ENCODE data around the gene GCG.

The GCG gene

DNA sequence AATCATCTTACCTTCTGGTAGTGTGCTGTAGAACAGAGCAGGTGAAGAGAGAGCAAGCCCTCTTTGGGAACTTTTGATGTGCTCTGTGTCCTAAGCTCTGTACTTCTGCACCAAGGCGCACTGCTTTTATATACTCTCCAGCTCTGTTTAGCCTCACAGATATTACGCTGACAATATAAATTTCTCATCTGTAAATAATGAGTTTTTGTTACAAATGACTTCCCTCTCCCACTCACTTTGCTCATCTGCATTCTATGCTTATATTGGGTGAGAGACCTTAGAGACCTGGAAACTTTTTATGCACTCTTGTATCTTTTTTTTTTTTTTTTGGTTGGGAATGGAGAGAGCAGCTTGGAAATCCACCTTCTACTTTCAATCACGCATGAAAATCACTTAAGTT, at the start of gene GCG:
Gene GCG, minus strand, starts transcription at position 101 of the 400 bp plus-strand sequence. CDS start 3,069 bp downstream, outside the sequence.
- H3K4me3 ChIP-seq (replicated peaks; ENCODE audit: low read depth, low read length) = no peak within 1 kb of the TSS
- TF ChIP-seq, protein P1, sequence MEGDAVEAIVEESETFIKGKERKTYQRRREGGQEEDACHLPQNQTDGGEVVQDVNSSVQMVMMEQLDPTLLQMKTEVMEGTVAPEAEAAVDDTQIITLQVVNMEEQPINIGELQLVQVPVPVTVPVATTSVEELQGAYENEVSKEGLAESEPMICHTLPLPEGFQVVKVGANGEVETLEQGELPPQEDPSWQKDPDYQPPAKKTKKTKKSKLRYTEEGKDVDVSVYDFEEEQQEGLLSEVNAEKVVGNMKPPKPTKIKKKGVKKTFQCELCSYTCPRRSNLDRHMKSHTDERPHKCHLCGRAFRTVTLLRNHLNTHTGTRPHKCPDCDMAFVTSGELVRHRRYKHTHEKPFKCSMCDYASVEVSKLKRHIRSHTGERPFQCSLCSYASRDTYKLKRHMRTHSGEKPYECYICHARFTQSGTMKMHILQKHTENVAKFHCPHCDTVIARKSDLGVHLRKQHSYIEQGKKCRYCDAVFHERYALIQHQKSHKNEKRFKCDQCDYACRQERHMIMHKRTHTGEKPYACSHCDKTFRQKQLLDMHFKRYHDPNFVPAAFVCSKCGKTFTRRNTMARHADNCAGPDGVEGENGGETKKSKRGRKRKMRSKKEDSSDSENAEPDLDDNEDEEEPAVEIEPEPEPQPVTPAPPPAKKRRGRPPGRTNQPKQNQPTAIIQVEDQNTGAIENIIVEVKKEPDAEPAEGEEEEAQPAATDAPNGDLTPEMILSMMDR (IDR thresholded peaks at IDR 0.05; ENCODE audit: low read depth, low read length, missing control alignments) = no peak

DNA sequence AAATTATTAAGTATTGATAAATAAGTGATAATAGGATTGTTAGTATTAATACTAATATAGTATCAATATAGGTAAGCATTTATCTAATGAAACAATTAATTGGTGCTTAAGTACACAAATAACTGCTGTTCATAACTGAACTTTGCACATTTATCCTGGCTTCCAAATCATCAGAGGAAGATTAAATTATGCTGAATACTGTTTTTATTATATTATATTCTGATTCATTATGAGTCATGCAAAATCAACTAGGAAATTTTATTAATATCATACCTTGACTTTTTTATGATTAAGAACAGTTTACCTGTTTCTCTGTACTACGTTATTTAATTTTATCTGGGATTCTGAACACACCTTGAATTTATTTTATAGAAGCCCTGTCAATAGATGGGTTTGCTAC, 48.6 kb upstream of the GCG start:
- DNase-seq (ENCODE audit: extremely low read depth, low read depth) = no peak
- TF ChIP-seq, protein P1 (IDR thresholded peaks at IDR 0.05; ENCODE audit: low read depth, low read length, missing control alignments) = no peak
- no peak overlapping the region for H3K4me3 ChIP-seq (replicated peaks; ENCODE audit: low read depth, low read length)

More for the DNA sequence above, at the start of gene GCG:
- DNase-seq (ENCODE audit: extremely low read depth, low read depth) = no peak

- no peak for DNase-seq (ENCODE audit: extremely low read depth, low read depth)
- TF ChIP-seq, protein P1 (IDR thresholded peaks at IDR 0.05; ENCODE audit: low read depth, low read length, missing control alignments) = no peak
- H3K4me3 ChIP-seq (replicated peaks; ENCODE audit: low read depth, low read length) = no peak overlapping the region
Observed at GRCh38 chr2:162199913-162200312, 47.9 kb upstream of the GCG start.

DNA sequence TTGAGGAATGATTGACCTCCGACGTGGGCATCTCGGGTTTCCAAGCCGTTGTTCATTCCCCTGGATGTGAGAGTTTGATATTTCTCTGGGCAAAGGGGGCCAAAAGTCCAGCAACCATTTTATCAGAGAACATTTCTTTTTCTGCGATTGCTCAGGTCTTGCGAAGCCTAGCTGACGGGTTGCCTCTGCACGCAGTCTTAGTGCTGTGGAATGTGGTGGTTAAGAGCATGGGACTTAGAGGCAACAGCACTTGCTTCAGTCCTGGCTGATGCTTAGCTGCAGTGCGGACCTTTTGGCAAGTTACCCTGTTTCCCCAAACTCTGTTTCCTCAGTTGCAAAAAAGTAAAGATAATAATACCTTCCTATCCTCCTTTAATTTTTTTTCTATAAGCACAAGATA, 46.2 kb upstream of the GCG start:
- no peak for DNase-seq (ENCODE audit: extremely low read depth, low read depth)
- TF ChIP-seq, protein P1 (IDR thresholded peaks at IDR 0.05; ENCODE audit: low read depth, low read length, missing control alignments) = no peak
- no peak overlapping the region for H3K4me3 ChIP-seq (replicated peaks; ENCODE audit: low read depth, low read length)

DNA sequence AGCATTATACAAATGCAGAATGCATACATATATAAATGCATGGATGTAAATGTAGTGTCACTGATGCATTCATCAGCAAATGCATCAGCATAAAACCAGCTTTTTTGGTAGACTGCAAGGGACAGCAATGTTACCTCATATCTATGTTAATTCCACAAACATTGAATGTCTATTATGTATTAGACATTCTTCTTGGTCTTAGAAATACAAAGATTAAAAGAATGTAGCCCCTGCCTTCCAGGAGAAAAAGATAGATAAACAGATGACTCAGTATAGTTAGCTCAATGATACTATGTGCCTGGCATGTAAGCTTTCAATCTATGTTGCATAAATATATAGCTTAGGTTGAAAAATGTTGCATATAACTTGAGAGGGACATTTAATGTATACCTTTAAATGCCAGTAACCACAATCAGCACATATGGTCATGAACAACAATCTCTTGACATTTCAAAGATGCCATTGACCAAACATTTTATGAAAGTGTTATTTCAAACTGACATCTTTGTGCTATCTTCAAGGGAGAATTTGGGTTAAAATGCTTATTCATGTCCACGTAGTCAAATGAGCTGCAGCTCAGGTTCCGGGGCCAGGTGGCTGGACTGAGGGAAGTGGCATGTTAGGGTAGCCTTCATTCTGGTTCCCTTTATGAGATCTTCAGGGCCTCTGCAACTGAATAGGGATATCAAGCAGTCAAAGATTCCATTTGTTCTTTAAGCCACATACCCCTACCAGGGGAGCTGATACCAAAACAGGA, 45.2 kb upstream of the GCG start:
- H3K4me3 ChIP-seq (replicated peaks; ENCODE audit: low read depth, low read length) = no peak overlapping the region
- TF ChIP-seq, protein P1 (IDR thresholded peaks at IDR 0.05; ENCODE audit: low read depth, low read length, missing control alignments) = no peak
- no peak for DNase-seq (ENCODE audit: extremely low read depth, low read depth)

- no peak overlapping the region for H3K4me3 ChIP-seq (replicated peaks; ENCODE audit: low read depth, low read length)
- DNase-seq (ENCODE audit: extremely low read depth, low read depth) = no peak
Observed at GRCh38 chr2:162196638-162197037, 44.6 kb upstream of the GCG start.

More at GRCh38 chr2:162196638-162197037, 44.6 kb upstream of the GCG start:
- TF ChIP-seq, protein P1 (IDR thresholded peaks at IDR 0.05; ENCODE audit: low read depth, low read length, missing control alignments) = no peak
